Measurements from ENCODE around the gene MRPL24. TPM values are rescaled to one million over a fixed set of nuclear protein-coding genes. Genes with fewer than 3 reads are reported as not detected.

The MRPL24 gene
- total and polyA plus RNA-seq, 9 of the 15 experiments (the other 6 are each of a cell fraction or from before 2014, with no cell fraction given): 74.3 to 267 (median 113) TPM

GRCh38 chr1:156691665-156692440 lies 49.0 kb downstream of the MRPL24 start (continued):
- no peak for TF ChIP-seq ZMIZ1 (IDR thresholded peaks at IDR 0.05; ENCODE audit: low read depth in 2 of 2, low read length in 2 of 2)
- 0 out of 2 replicates have a peak, but pooled peaks have one; percentile 19 for TF ChIP-seq ETV5 (CRISPR knock-in tag; IDR thresholded peaks at IDR 0.05; ENCODE audit: low read depth)
- TF ChIP-seq SREBF2 (CRISPR knock-in tag; IDR thresholded peaks at IDR 0.05): no peak
- TF ChIP-seq ERF (CRISPR knock-in tag; IDR thresholded peaks at IDR 0.05): no peak
- no peak for TF ChIP-seq RAD21 (CRISPR knock-in tag; conservative IDR thresholded peaks at IDR 0.05 in 1 of 2, IDR thresholded peaks at IDR 0.05 in 1 of 2)
- TF ChIP-seq RFX5 (IDR thresholded peaks at IDR 0.05; ENCODE audit: low read depth, low read length): no peak
- no peak for TF ChIP-seq TCFL5 (CRISPR knock-in tag; conservative IDR thresholded peaks at IDR 0.05)
- no peak for TF ChIP-seq GABPA (tag; conservative IDR thresholded peaks at IDR 0.05; ENCODE audit: low read depth)
- no peak for TF ChIP-seq ZNF395 (CRISPR knock-in tag; IDR thresholded peaks at IDR 0.05)
- no peak for TF ChIP-seq NFIC (IDR thresholded peaks at IDR 0.05)
- peak; percentile 92 for TF ChIP-seq ZNF263 (CRISPR knock-in tag; IDR thresholded peaks at IDR 0.05; ENCODE audit: borderline replicate concordance)
- no peak for TF ChIP-seq ZNF224 (CRISPR knock-in tag; IDR thresholded peaks at IDR 0.05)
- TF ChIP-seq EGR1 (conservative IDR thresholded peaks at IDR 0.05): peak; percentile 98
- no peak for TF ChIP-seq HDAC8 (tag; IDR thresholded peaks at IDR 0.05)
- TF ChIP-seq ZBTB5 (IDR thresholded peaks at IDR 0.05): no peak
- peak; percentile 27; the same call in 1 of the 2 replicates for TF ChIP-seq ATF3 (IDR thresholded peaks at IDR 0.05)
- TF ChIP-seq ATF3 (CRISPR knock-in tag; conservative IDR thresholded peaks at IDR 0.05): no peak
- no peak for TF ChIP-seq PTRF (tag; IDR thresholded peaks at IDR 0.05)
- no peak for TF ChIP-seq ZBTB7A (IDR thresholded peaks at IDR 0.05; ENCODE audit: borderline replicate concordance, control insufficient read depth, low read depth, low read length)
- no peak for TF ChIP-seq ZKSCAN8 (CRISPR knock-in tag; IDR thresholded peaks at IDR 0.05)
